ENCODE data around the gene HELZ.

Gene HELZ

GRCh38 chr17:67051837-67052236 is 193.2 kb downstream of the HELZ start:
- no peak for TF ChIP-seq CTCF (IDR thresholded peaks at IDR 0.05; ENCODE audit: low read length, missing control alignments)
- H3K4me3 ChIP-seq (replicated peaks; ENCODE audit: low read depth, low read length), result no peak overlapping the region
- DNase-seq (ENCODE audit: low read depth), result no peak

- no peak overlapping the region for H3K4me3 ChIP-seq (replicated peaks; ENCODE audit: low read depth, low read length)
- no peak for TF ChIP-seq CTCF (IDR thresholded peaks at IDR 0.05; ENCODE audit: low read length, missing control alignments)
- no peak for DNase-seq (ENCODE audit: low read depth)
Measured at GRCh38 chr17:67051155-67051538, 193.8 kb downstream of the HELZ start.

- DNase-seq (ENCODE audit: low read depth), result no peak
- TF ChIP-seq CTCF (IDR thresholded peaks at IDR 0.05; ENCODE audit: low read length, missing control alignments), result no peak
- no peak overlapping the region for H3K4me3 ChIP-seq (replicated peaks; ENCODE audit: low read depth, low read length)
Measured at GRCh38 chr17:67050471-67051154, 194.4 kb downstream of the HELZ start.

- no peak for TF ChIP-seq CTCF (IDR thresholded peaks at IDR 0.05; ENCODE audit: low read length, missing control alignments)
- no peak overlapping the region for H3K4me3 ChIP-seq (replicated peaks; ENCODE audit: low read depth, low read length)
- DNase-seq (ENCODE audit: low read depth), result no peak
Measured at GRCh38 chr17:67050066-67050465, 194.9 kb downstream of the HELZ start.

GRCh38 chr17:67049025-67049739 is 195.8 kb downstream of the HELZ start:
- no peak for TF ChIP-seq CTCF (IDR thresholded peaks at IDR 0.05; ENCODE audit: low read length, missing control alignments)

GRCh38 chr17:67047382-67047781 is 197.6 kb downstream of the HELZ start:
- DNase-seq (ENCODE audit: low read depth), result no peak
- no peak for TF ChIP-seq CTCF (IDR thresholded peaks at IDR 0.05; ENCODE audit: low read length, missing control alignments)
- H3K4me3 ChIP-seq (replicated peaks; ENCODE audit: low read depth, low read length), result no peak overlapping the region

More at GRCh38 chr17:67049025-67049739, 195.8 kb downstream of the HELZ start:
- no peak for DNase-seq (ENCODE audit: low read depth)
- H3K4me3 ChIP-seq (replicated peaks; ENCODE audit: low read depth, low read length), result no peak overlapping the region

All from fibroblast of pulmonary artery (primary cell).